Measurements from ENCODE around the gene WNT11. TPM values are rescaled to one million over a fixed set of nuclear protein-coding genes. Genes with fewer than 3 reads are reported as not detected.

The WNT11 gene
- polyA plus RNA-seq, 3 donors = 18.2 to 21.0 (median 20.1) TPM

GRCh38 chr11:76239483-76240160 lies 33.3 kb upstream of the WNT11 start:
- DNase-seq = no peak

GRCh38 chr11:76238551-76238950 lies 32.2 kb upstream of the WNT11 start:
- DNase-seq = no peak

GRCh38 chr11:76237914-76238313 lies 31.6 kb upstream of the WNT11 start:
- no peak for DNase-seq

- DNase-seq = no peak
Observed at GRCh38 chr11:76237000-76237649, 30.8 kb upstream of the WNT11 start.

- no peak for DNase-seq
Observed at GRCh38 chr11:76236092-76236999, 30.0 kb upstream of the WNT11 start.

- peak; percentile 92 for DNase-seq
Observed at GRCh38 chr11:76235233-76236091, 29.2 kb upstream of the WNT11 start.

- DNase-seq = no peak
Observed at GRCh38 chr11:76234416-76235232, 28.3 kb upstream of the WNT11 start.

- DNase-seq = no peak
Observed at GRCh38 chr11:76234021-76234415, 27.7 kb upstream of the WNT11 start.

- DNase-seq = no peak
Observed at GRCh38 chr11:76233196-76233921, 27.1 kb upstream of the WNT11 start.

- DNase-seq = no peak
Observed at GRCh38 chr11:76232026-76232665, 25.8 kb upstream of the WNT11 start.

- no peak for DNase-seq
Observed at GRCh38 chr11:76231121-76231738, 24.9 kb upstream of the WNT11 start.

- no peak for DNase-seq
Observed at GRCh38 chr11:76230392-76230791, 24.1 kb upstream of the WNT11 start.

GRCh38 chr11:76229690-76230240 lies 23.5 kb upstream of the WNT11 start:
- no peak for DNase-seq

GRCh38 chr11:76228875-76229149 lies 22.5 kb upstream of the WNT11 start:
- no peak for DNase-seq

- DNase-seq = no peak
Observed at GRCh38 chr11:76228071-76228874, 22.0 kb upstream of the WNT11 start.

GRCh38 chr11:76226626-76227025 lies 20.3 kb upstream of the WNT11 start:
- DNase-seq = no peak

- DNase-seq = no peak
Observed at GRCh38 chr11:76225122-76225611, 18.9 kb upstream of the WNT11 start.
